DLD1 (cell line): ENCODE data around the gene CNTN4.
"Not testable (repeated sequence)": the region's sequence is repeated elsewhere in the genome, so short reads cannot be mapped to it uniquely, and the experiment has no call there.

Source experiments
- in situ Hi-C: cut with HindIII; loops from 2 replicates; pipeline ENCODE4 v1.10.0; 2017; ENCODE audit warnings: low sequenced_read_pairs

Gene CNTN4

GRCh38 chr3:2510591-2511145, 412.0 kb downstream of the CNTN4 start:
- in situ Hi-C loops: no loop called here

- in situ Hi-C loops: no loop called here
Measured at GRCh38 chr3:2511356-2511755, 412.7 kb downstream of the CNTN4 start.

- in situ Hi-C loops: no loop called here
Measured at GRCh38 chr3:2512881-2513280, 414.2 kb downstream of the CNTN4 start.

- in situ Hi-C loops: no loop called here
Measured at GRCh38 chr3:2513986-2514385, 415.3 kb downstream of the CNTN4 start.

- in situ Hi-C loops: no loop called here
Measured at GRCh38 chr3:2516762-2517441, 418.2 kb downstream of the CNTN4 start.

- in situ Hi-C loops: no loop called here
Measured at GRCh38 chr3:2517500-2518172, 419.0 kb downstream of the CNTN4 start.

GRCh38 chr3:2523281-2523836, 424.7 kb downstream of the CNTN4 start:
- in situ Hi-C loops: no loop called here

- in situ Hi-C loops: no loop called here
Measured at GRCh38 chr3:2525968-2526367, 427.3 kb downstream of the CNTN4 start.

GRCh38 chr3:2526926-2527325, 428.3 kb downstream of the CNTN4 start:
- in situ Hi-C loops: no loop called here

- in situ Hi-C loops: not testable (repeated sequence)
Measured at GRCh38 chr3:2527328-2527727, 428.7 kb downstream of the CNTN4 start.

GRCh38 chr3:2534767-2535166, 436.1 kb downstream of the CNTN4 start:
- in situ Hi-C loops: not testable (repeated sequence)

- in situ Hi-C loops: no loop called here
Measured at GRCh38 chr3:2535206-2535605, 436.5 kb downstream of the CNTN4 start.

- in situ Hi-C loops: no loop called here
Measured at GRCh38 chr3:2536575-2536974, 437.9 kb downstream of the CNTN4 start.

GRCh38 chr3:2540115-2540514, 441.4 kb downstream of the CNTN4 start:
- in situ Hi-C loops: no loop called here

- in situ Hi-C loops: no loop called here
Measured at GRCh38 chr3:2543247-2543646, 444.6 kb downstream of the CNTN4 start.

GRCh38 chr3:2544212-2544611, 445.5 kb downstream of the CNTN4 start:
- in situ Hi-C loops: no loop called here

GRCh38 chr3:2544718-2545117, 446.1 kb downstream of the CNTN4 start:
- in situ Hi-C loops: no loop called here

- in situ Hi-C loops: no loop called here
Measured at GRCh38 chr3:2547049-2547448, 448.4 kb downstream of the CNTN4 start.

GRCh38 chr3:2554656-2555055, 456.0 kb downstream of the CNTN4 start:
- in situ Hi-C loops: no loop called here

- in situ Hi-C loops: no loop called here
Measured at GRCh38 chr3:2558796-2559195, 460.1 kb downstream of the CNTN4 start.

- in situ Hi-C loops: no loop called here
Measured at GRCh38 chr3:2567451-2567850, 468.8 kb downstream of the CNTN4 start.

- in situ Hi-C loops: no loop called here
Measured at GRCh38 chr3:2568156-2568555, 469.5 kb downstream of the CNTN4 start.
